Measurements from ENCODE around the gene ADAMTS20. TPM values are rescaled to one million over a fixed set of nuclear protein-coding genes. Genes with fewer than 3 reads are reported as not detected.

The ADAMTS20 gene
- total RNA-seq, 1 experiment from 2014 or later: 1.6 TPM

- H3K79me2 ChIP-seq (ENCODE audit: low read length): no peaks in the 10 kb centered on the region
- H4K20me1 ChIP-seq (ENCODE audit: low read length): no peaks in the 10 kb centered on the region
- ChIA-PET POLR2A (ENCODE audit: unreplicated experiment) (no interaction called here), CTCF (no interaction called here)
- H3K27me3 ChIP-seq (ENCODE audit: low read length): no peaks in the 10 kb centered on the region
- H3K9me3 ChIP-seq (ENCODE audit: low read length): no peaks in the 10 kb centered on the region
- H3K27ac ChIP-seq (ENCODE audit: low read length): no peak overlapping the region
- intact Hi-C loops (cut with micrococcal nuclease): no loop called here
- H3K36me3 ChIP-seq (ENCODE audit: low read depth, low read length): no peaks in the 10 kb centered on the region
- no TSS peak for BruUV-seq (replicated peaks)
- TF ChIP-seq EZH2phosphoT487 (IDR thresholded peaks at IDR 0.05; ENCODE audit: borderline replicate concordance, low read length): no peak
- no peak for TF ChIP-seq CTCF (conservative IDR thresholded peaks at IDR 0.05; ENCODE audit: low read depth, low read length)
- TF ChIP-seq EZH2 (IDR thresholded peaks at IDR 0.05; ENCODE audit: low read length, unreplicated experiment): no peak
- no peak for DNase-seq
- H3K9me2 ChIP-seq (replicated peaks; ENCODE audit: low read length): no peaks in the 10 kb centered on the region
- H3F3A ChIP-seq (ENCODE audit: low read length, unreplicated experiment): no peaks in the 10 kb centered on the region
- no peak overlapping the region for H3K4me2 ChIP-seq (ENCODE audit: low read length)
- no peak for ATAC-seq
- H3K4me1 ChIP-seq (ENCODE audit: insufficient read depth, low read length): peaks cover 15% of the 10 kb centered on the region
- no peak overlapping the region for H3K9ac ChIP-seq (ENCODE audit: low read length)
- no peak overlapping the region for H3K4me3 ChIP-seq (ENCODE audit: low read length)
- no peak overlapping the region for H2AFZ ChIP-seq (ENCODE audit: low read length)
These were observed 244.9 kb downstream of the ADAMTS20 start for GRCh38 chr12:43307126-43307525.

GRCh38 chr12:43306066-43306465 lies 245.9 kb downstream of the ADAMTS20 start:
- TF ChIP-seq EZH2 (IDR thresholded peaks at IDR 0.05; ENCODE audit: low read length, unreplicated experiment) (no peak), EZH2phosphoT487 (IDR thresholded peaks at IDR 0.05; ENCODE audit: borderline replicate concordance, low read length) (no peak), CTCF (conservative IDR thresholded peaks at IDR 0.05; ENCODE audit: low read depth, low read length) (no peak)
- ChIA-PET CTCF (no interaction called here), POLR2A (ENCODE audit: unreplicated experiment) (interaction anchor here (0.6 kb wide), 1 partner anchor 833 kb away, joined by 3 read pairs; no protein-coding TSS in a partner anchor)
- Histone ChIP-seq H3F3A (ENCODE audit: low read length, unreplicated experiment) (no peaks in the 10 kb centered on the region), H4K20me1 (ENCODE audit: low read length) (no peaks in the 10 kb centered on the region), H3K9me3 (ENCODE audit: low read length) (no peaks in the 10 kb centered on the region), H3K4me1 (ENCODE audit: insufficient read depth, low read length) (peaks cover 15% of the 10 kb centered on the region), H3K27ac (ENCODE audit: low read length) (peak overlapping the region; percentile 16; the same call in 1 of the 2 replicates), H2AFZ (ENCODE audit: low read length) (no peak overlapping the region), H3K9me2 (replicated peaks; ENCODE audit: low read length) (no peaks in the 10 kb centered on the region), H3K4me3 (ENCODE audit: low read length) (no peak overlapping the region), H3K79me2 (ENCODE audit: low read length) (no peaks in the 10 kb centered on the region), H3K36me3 (ENCODE audit: low read depth, low read length) (no peaks in the 10 kb centered on the region), H3K27me3 (ENCODE audit: low read length) (no peaks in the 10 kb centered on the region), H3K9ac (ENCODE audit: low read length) (no peak overlapping the region), H3K4me2 (ENCODE audit: low read length) (no peak overlapping the region)
- DNase-seq (peak; percentile 89), ATAC-seq (peak; percentile 73)
- intact Hi-C loops (cut with micrococcal nuclease): no loop called here
- BruUV-seq (replicated peaks): no TSS peak

GRCh38 chr12:43305065-43305464 lies 246.9 kb downstream of the ADAMTS20 start:
- POLR2A ChIA-PET (ENCODE audit: unreplicated experiment): no interaction called here
- CTCF ChIA-PET: no interaction called here
- H3K27ac ChIP-seq (ENCODE audit: low read length): no peak overlapping the region

More at GRCh38 chr12:43305065-43305464, 246.9 kb downstream of the ADAMTS20 start:
- H3K4me1 ChIP-seq (ENCODE audit: insufficient read depth, low read length): peaks cover 15% of the 10 kb centered on the region
- H3K4me2 ChIP-seq (ENCODE audit: low read length): no peak overlapping the region
- H3K9me2 ChIP-seq (replicated peaks; ENCODE audit: low read length): no peaks in the 10 kb centered on the region
- no peak overlapping the region for H2AFZ ChIP-seq (ENCODE audit: low read length)
- H3K9me3 ChIP-seq (ENCODE audit: low read length): no peaks in the 10 kb centered on the region
- no peaks in the 10 kb centered on the region for H3K79me2 ChIP-seq (ENCODE audit: low read length)
- no peaks in the 10 kb centered on the region for H3K36me3 ChIP-seq (ENCODE audit: low read depth, low read length)
- no TSS peak for BruUV-seq (replicated peaks)
- H3F3A ChIP-seq (ENCODE audit: low read length, unreplicated experiment): no peaks in the 10 kb centered on the region
- ATAC-seq (no peak), DNase-seq (no peak)
- H3K27me3 ChIP-seq (ENCODE audit: low read length): no peaks in the 10 kb centered on the region
- no peaks in the 10 kb centered on the region for H4K20me1 ChIP-seq (ENCODE audit: low read length)
- H3K4me3 ChIP-seq (ENCODE audit: low read length): no peak overlapping the region
- TF ChIP-seq EZH2phosphoT487 (IDR thresholded peaks at IDR 0.05; ENCODE audit: borderline replicate concordance, low read length): no peak
- TF ChIP-seq CTCF (conservative IDR thresholded peaks at IDR 0.05; ENCODE audit: low read depth, low read length): no peak
- TF ChIP-seq EZH2 (IDR thresholded peaks at IDR 0.05; ENCODE audit: low read length, unreplicated experiment): no peak
- H3K9ac ChIP-seq (ENCODE audit: low read length): no peak overlapping the region
- intact Hi-C loops (cut with micrococcal nuclease): no loop called here

Other genes with a start within 250 kb of the ADAMTS20 start
- gene PUS7L, start 206.6 kb upstream of the ADAMTS20 start, total RNA-seq (2014; rRNA removed): 9.1 and 14.6 TPM in 2 replicates
- gene IRAK4, start 206.7 kb upstream of the ADAMTS20 start, total RNA-seq (2014; rRNA removed): 5.6 and 8.9 TPM in 2 replicates

Measured in PC-3 (cell line).